Psoas muscle (tissue), 8 donors: ENCODE measurements around the gene ATG4A. TPM values are rescaled to one million over a fixed set of nuclear protein-coding genes. Genes with fewer than 3 reads are reported as not detected.

ENCODE experiments used
- ATAC-seq, 4 donors: fragments of 200-7000 bp; cut with Tn5 transposase; one replicate each; pipeline ENCODE4 v1.9.1; 2020; ENCODE audit warnings: moderate library complexity in 3 of 4, mild to moderate bottlenecking in 2 of 4
- DNase-seq, 2 donors: peaks; one replicate each; pipeline ENCODE4 v3.0.0-alpha.2; 2020
- H3K27ac ChIP-seq: fragments of 200-600 bp; one replicate; pipeline ENCODE4 v1.8.0; 2022
- H3K27me3 ChIP-seq, 3 donors: fragments of 200-600 bp in 1 of 3; one replicate each; pipeline versions ENCODE4 v1.6.1 to v1.8.0; 2013 to 2022; ENCODE audit warnings: low read length in 2 of 3, mild to moderate bottlenecking in 2 of 3, moderate library complexity in 1 of 3; ENCODE audit not compliant: insufficient read depth in 3 of 3
- H3K36me3 ChIP-seq, 2 donors: fragments of 200-600 bp in 1 of 2; one replicate each; pipeline versions ENCODE4 v1.6.1 to v1.8.0; 2013 to 2022; ENCODE audit warnings: low read depth in 1 of 2, mild to moderate bottlenecking in 1 of 2, moderate library complexity in 1 of 2; ENCODE audit not compliant: insufficient read depth in 1 of 2
- H3K4me1 ChIP-seq: fragments of 200-600 bp; one replicate; pipeline ENCODE4 v1.8.0; 2022
- H3K4me3 ChIP-seq: fragments of 200-600 bp; one replicate; pipeline ENCODE4 v1.8.0; 2022; ENCODE audit warnings: mild to moderate bottlenecking
- H3K9me3 ChIP-seq: fragments of 200-600 bp; one replicate; pipeline ENCODE4 v1.8.0; 2022
- CTCF ChIP-seq: fragments of 200-600 bp; IDR thresholded peaks from one replicate; pipeline ENCODE4 v1.8.0; 2022; ENCODE audit warnings: antibody characterized with exemption
- WGBS, 3 donors: extraction: QIAGEN DNeasy Blood & Tissue Kit; methylation state at CpG; one replicate each; pipeline versions ENCODE4 v1.1.6 to v1.1.7; 2013; 5-methylcytosine and 5-hydroxymethylcytosine counted together
- intact Hi-C, 2 donors: fragments of 100-400 bp; cut with DNase I; formaldehyde crosslinking; loops; one replicate each; pipeline versions ENCODE4 v1.11.0 to v1.14.2; 2022
- polyA plus RNA-seq, 3 donors: library from polyadenylated mRNA; stranded (reverse); fragments of 200-250 nt; gene quantifications; one replicate each; pipeline ENCODE4 v1.2.3, GENCODE V29; 2013
- total RNA-seq, 4 donors: library from RNA; stranded (reverse); fragmentation: NEBNext Ultra II Directional in 2 of 4; extraction: Animal tissue kit (Norgen Biotek cat#: 25700) in 2 of 4; gene quantifications; one replicate each; pipeline versions ENCODE4 v1.2.1 to v1.2.4, GENCODE V29; 2021 to 2023
- donor health status: healthy with polysubstance abuse.
- donor health status: DM: no; HTN: no; CAD: no; lungs with moderate emphysema.
- donor health status: Bipolar disorder and iron deficiency.
- donor health status: healthy.
- donor health status: DM: yes; HTN: yes; CAD: no.
- donor health status: DM: no; HTN: no; CAD: no.
- donor health status: DM: no; HTN: no; CAD: no.
- donor health status: DM: yes; HTN: yes; CAD: no.

The ATG4A gene
- total and polyA plus RNA-seq, 7 donors: 14.7 to 35.1 (median 22.3) TPM

GRCh38 chrX:108105473-108105872 is 13.9 kb downstream of the ATG4A start:
- H3K27me3 ChIP-seq: peaks cover 0 to 5% (median 0%) of the 10 kb centered on the region in 3 donors

GRCh38 chrX:108114541-108114940 is 23.0 kb downstream of the ATG4A start:
- TF ChIP-seq CTCF: no peak
- peaks cover 0 to 5% (median 0%) of the 10 kb centered on the region in 3 donors for H3K27me3 ChIP-seq
- ATAC-seq (no peak), DNase-seq (no peak)
- no peaks in the 10 kb centered on the region for H3K9me3 ChIP-seq
- no peaks in the 10 kb centered on the region for H3K4me1 ChIP-seq
- intact Hi-C loops: no loop called here
- H3K27ac ChIP-seq: no peak overlapping the region
- H3K4me3 ChIP-seq: no peak overlapping the region
- H3K36me3 ChIP-seq: no peaks in the 10 kb centered on the region

More at GRCh38 chrX:108105473-108105872, 13.9 kb downstream of the ATG4A start:
- Histone ChIP-seq H3K4me1 (no peaks in the 10 kb centered on the region), H3K4me3 (no peak overlapping the region), H3K36me3 (no peaks in the 10 kb centered on the region), H3K27ac (no peak overlapping the region), H3K9me3 (no peaks in the 10 kb centered on the region)
- ATAC-seq (no peak), DNase-seq (no peak)
- intact Hi-C loops: no loop called here
- no peak for TF ChIP-seq CTCF

- Histone ChIP-seq H3K4me3 (no peak overlapping the region), H3K4me1 (peaks cover 6% of the 10 kb centered on the region), H3K27ac (no peak overlapping the region), H3K27me3 (peaks cover 0 to 5% (median 0%) of the 10 kb centered on the region in 3 donors), H3K36me3 (no peaks in the 10 kb centered on the region), H3K9me3 (no peaks in the 10 kb centered on the region)
- intact Hi-C loops: no loop called here
- 37 to 51% (median 40%) methylated on average over 3 of the region's 3 CpGs for WGBS, 3 donors
- no peak for DNase-seq
- no peak for TF ChIP-seq CTCF
- no peak for ATAC-seq
These were observed 26.4 kb downstream of the ATG4A start for GRCh38 chrX:108117988-108118387.

GRCh38 chrX:108121291-108121690 is 29.7 kb downstream of the ATG4A start:
- 10 to 18% (median 11%) methylated on average over 3 of the region's 3 CpGs for WGBS, 3 donors
- no peak for TF ChIP-seq CTCF
- intact Hi-C loops: no loop called here

GRCh38 chrX:108122748-108123147 is 31.2 kb downstream of the ATG4A start:
- DNase-seq (no peak), ATAC-seq (peak in 1 of 4 donors; percentile 43)
- no peaks in the 10 kb centered on the region for H3K9me3 ChIP-seq
- no peak overlapping the region for H3K4me3 ChIP-seq
- intact Hi-C loops: no loop called here
- WGBS, 3 donors: 61 to 83% (median 61%) methylated on average over 2 of the region's 2 CpGs
- TF ChIP-seq CTCF: no peak
- peaks cover 0 to 10% of the 10 kb centered on the region in 2 donors for H3K36me3 ChIP-seq
- peaks cover 7% of the 10 kb centered on the region for H3K4me1 ChIP-seq
- H3K27me3 ChIP-seq: no peaks in the 10 kb centered on the region
- peak overlapping the region; percentile 71 for H3K27ac ChIP-seq

More at GRCh38 chrX:108121291-108121690, 29.7 kb downstream of the ATG4A start:
- H3K9me3 ChIP-seq: no peaks in the 10 kb centered on the region
- ATAC-seq: no peak
- H3K27me3 ChIP-seq: peaks cover 0 to 5% (median 0%) of the 10 kb centered on the region in 3 donors
- H3K4me1 ChIP-seq: peaks cover 7% of the 10 kb centered on the region
- no peak overlapping the region for H3K4me3 ChIP-seq
- no peak overlapping the region for H3K27ac ChIP-seq
- peaks cover 0 to 4% of the 10 kb centered on the region in 2 donors for H3K36me3 ChIP-seq
- DNase-seq: no peak
